Rectal smooth muscle tissue (tissue), 1 donor: ENCODE data around the gene TCF7L2.

Experiments used
- H3K27ac ChIP-seq: one replicate; pipeline ENCODE4 v1.7.0; 2013; ENCODE audit warnings: low read depth, low read length, inconsistent platforms
- H3K27me3 ChIP-seq: one replicate; pipeline ENCODE4 v1.7.0; 2013; ENCODE audit warnings: low read length; ENCODE audit not compliant: control insufficient read depth, insufficient read depth
- H3K36me3 ChIP-seq: one replicate; pipeline ENCODE4 v1.7.0; 2013; ENCODE audit warnings: low read length; ENCODE audit not compliant: control insufficient read depth, insufficient read depth
- H3K4me1 ChIP-seq: one replicate; pipeline ENCODE4 v1.7.0; 2013; ENCODE audit warnings: low read length; ENCODE audit not compliant: control insufficient read depth, insufficient read depth
- H3K4me3 ChIP-seq: one replicate; pipeline ENCODE4 v1.7.0; 2013; ENCODE audit warnings: low read length
- H3K9ac ChIP-seq: one replicate; pipeline ENCODE4 v1.7.0; 2013; ENCODE audit warnings: low read length

TCF7L2 gene

GRCh38 chr10:113011592-113012374 lies 61.7 kb downstream of the TCF7L2 start:
- no peaks in the 10 kb centered on the region for H3K27me3 ChIP-seq
- no peaks in the 10 kb centered on the region for H3K36me3 ChIP-seq
- H3K4me1 ChIP-seq: peaks cover 2% of the 10 kb centered on the region
- no peak overlapping the region for H3K4me3 ChIP-seq
- no peak overlapping the region for H3K9ac ChIP-seq
- no peak overlapping the region for H3K27ac ChIP-seq

- H3K4me1 ChIP-seq: no peaks in the 10 kb centered on the region
- H3K27me3 ChIP-seq: no peaks in the 10 kb centered on the region
- H3K9ac ChIP-seq: no peak overlapping the region
- H3K4me3 ChIP-seq: no peak overlapping the region
- H3K36me3 ChIP-seq: no peaks in the 10 kb centered on the region
- H3K27ac ChIP-seq: no peak overlapping the region
Measured at GRCh38 chr10:113015201-113015600, 65.2 kb downstream of the TCF7L2 start.

- no peak overlapping the region for H3K9ac ChIP-seq
- H3K4me3 ChIP-seq: no peak overlapping the region
- peaks cover 7% of the 10 kb centered on the region for H3K4me1 ChIP-seq
- no peak overlapping the region for H3K27ac ChIP-seq
- H3K27me3 ChIP-seq: no peaks in the 10 kb centered on the region
- no peaks in the 10 kb centered on the region for H3K36me3 ChIP-seq
Measured at GRCh38 chr10:113017376-113017775, 67.3 kb downstream of the TCF7L2 start.

GRCh38 chr10:113018034-113018433 lies 68.0 kb downstream of the TCF7L2 start:
- no peak overlapping the region for H3K4me3 ChIP-seq
- no peaks in the 10 kb centered on the region for H3K27me3 ChIP-seq
- H3K27ac ChIP-seq: no peak overlapping the region
- H3K9ac ChIP-seq: no peak overlapping the region
- H3K36me3 ChIP-seq: no peaks in the 10 kb centered on the region
- H3K4me1 ChIP-seq: peaks cover 7% of the 10 kb centered on the region

- H3K27me3 ChIP-seq: no peaks in the 10 kb centered on the region
- no peak overlapping the region for H3K9ac ChIP-seq
- no peaks in the 10 kb centered on the region for H3K36me3 ChIP-seq
- H3K4me1 ChIP-seq: peaks cover 7% of the 10 kb centered on the region
- H3K4me3 ChIP-seq: no peak overlapping the region
- H3K27ac ChIP-seq: no peak overlapping the region
Measured at GRCh38 chr10:113019096-113019495, 69.0 kb downstream of the TCF7L2 start.

GRCh38 chr10:113019692-113020474 lies 69.8 kb downstream of the TCF7L2 start:
- H3K36me3 ChIP-seq: no peaks in the 10 kb centered on the region
- no peak overlapping the region for H3K9ac ChIP-seq
- no peaks in the 10 kb centered on the region for H3K27me3 ChIP-seq
- no peak overlapping the region for H3K27ac ChIP-seq
- no peak overlapping the region for H3K4me3 ChIP-seq
- peaks cover 7% of the 10 kb centered on the region for H3K4me1 ChIP-seq

GRCh38 chr10:113020475-113020753 lies 70.4 kb downstream of the TCF7L2 start:
- H3K27ac ChIP-seq: no peak overlapping the region
- no peak overlapping the region for H3K4me3 ChIP-seq
- no peak overlapping the region for H3K9ac ChIP-seq
- no peaks in the 10 kb centered on the region for H3K27me3 ChIP-seq
- H3K4me1 ChIP-seq: peaks cover 7% of the 10 kb centered on the region
- no peaks in the 10 kb centered on the region for H3K36me3 ChIP-seq

- no peak overlapping the region for H3K9ac ChIP-seq
- peaks cover 7% of the 10 kb centered on the region for H3K4me1 ChIP-seq
- H3K27me3 ChIP-seq: no peaks in the 10 kb centered on the region
- no peak overlapping the region for H3K4me3 ChIP-seq
- H3K27ac ChIP-seq: no peak overlapping the region
- H3K36me3 ChIP-seq: no peaks in the 10 kb centered on the region
Measured at GRCh38 chr10:113020838-113021237, 70.8 kb downstream of the TCF7L2 start.

- H3K9ac ChIP-seq: no peak overlapping the region
Measured at GRCh38 chr10:113021268-113022040, 71.4 kb downstream of the TCF7L2 start.

GRCh38 chr10:113022265-113022664 lies 72.2 kb downstream of the TCF7L2 start:
- Histone ChIP-seq H3K27ac (no peak overlapping the region), H3K4me1 (peaks cover 14% of the 10 kb centered on the region), H3K27me3 (no peaks in the 10 kb centered on the region), H3K36me3 (no peaks in the 10 kb centered on the region), H3K9ac (no peak overlapping the region), H3K4me3 (no peak overlapping the region)

More at GRCh38 chr10:113021268-113022040, 71.4 kb downstream of the TCF7L2 start:
- no peaks in the 10 kb centered on the region for H3K36me3 ChIP-seq
- no peak overlapping the region for H3K4me3 ChIP-seq
- H3K27ac ChIP-seq: no peak overlapping the region
- H3K27me3 ChIP-seq: no peaks in the 10 kb centered on the region
- peaks cover 8% of the 10 kb centered on the region for H3K4me1 ChIP-seq

- Histone ChIP-seq H3K27me3 (no peaks in the 10 kb centered on the region), H3K27ac (no peak overlapping the region), H3K36me3 (no peaks in the 10 kb centered on the region), H3K4me3 (no peak overlapping the region), H3K9ac (no peak overlapping the region), H3K4me1 (peaks cover 18% of the 10 kb centered on the region)
Measured at GRCh38 chr10:113023017-113023416, 73.0 kb downstream of the TCF7L2 start.

GRCh38 chr10:113024930-113025329 lies 74.9 kb downstream of the TCF7L2 start:
- no peaks in the 10 kb centered on the region for H3K27me3 ChIP-seq
- H3K27ac ChIP-seq: no peak overlapping the region
- H3K9ac ChIP-seq: no peak overlapping the region
- H3K36me3 ChIP-seq: no peaks in the 10 kb centered on the region
- no peak overlapping the region for H3K4me3 ChIP-seq
- H3K4me1 ChIP-seq: peaks cover 20% of the 10 kb centered on the region
